Neural progenitor cell (in vitro differentiated cells): ENCODE data around the gene NOTCH3. TPM values are rescaled to one million over a fixed set of nuclear protein-coding genes. Genes with fewer than 3 reads are reported as not detected.

Source experiments
- DNase-seq: peaks from one replicate; pipeline ENCODE4 v3.0.0-alpha.2; 2016; ENCODE audit warnings: low spot score
- H2AFZ ChIP-seq: fragments of 200-600 bp; sonication (generic); replicated peaks from 2 replicates; pipeline ENCODE4 v1.6.1; 2016; ENCODE audit warnings: antibody characterized with exemption
- H3F3A ChIP-seq: fragments of 200-600 bp; sonication (generic); 2 replicates; pipeline ENCODE4 v1.6.1; 2016; ENCODE audit warnings: antibody characterized with exemption, low read depth
- H3K27ac ChIP-seq: fragments of 200-600 bp; sonication (generic); 2 replicates; pipeline ENCODE4 v1.5.1; 2016; ENCODE audit warnings: mild to moderate bottlenecking
- H3K27me3 ChIP-seq: fragments of 200-600 bp; sonication (generic); 2 replicates; pipeline ENCODE4 v1.6.1; 2016; ENCODE audit warnings: mild to moderate bottlenecking, moderate library complexity
- H3K36me3 ChIP-seq: fragments of 200-600 bp; sonication (generic); 2 replicates; pipeline ENCODE4 v1.5.1; 2016
- H3K4me1 ChIP-seq: fragments of 200-600 bp; sonication (generic); 2 replicates; pipeline ENCODE4 v1.6.1; 2016; ENCODE audit warnings: mixed run types
- H3K4me2 ChIP-seq: fragments of 200-600 bp; sonication (generic); 2 replicates; pipeline ENCODE4 v1.6.1; 2016
- H3K4me3 ChIP-seq: fragments of 200-600 bp; sonication (generic); 2 replicates; pipeline ENCODE4 v1.5.1; 2016
- H3K79me2 ChIP-seq: fragments of 200-600 bp; sonication (generic); 2 replicates; pipeline ENCODE4 v1.6.1; 2016; ENCODE audit warnings: low read depth
- H3K9ac ChIP-seq: fragments of 200-600 bp; sonication (generic); 2 replicates; pipeline ENCODE4 v1.6.1; 2016
- H3K9me3 ChIP-seq: fragments of 200-600 bp; sonication (generic); 2 replicates; pipeline ENCODE4 v1.5.1; 2016; ENCODE audit warnings: low read depth
- H4K20me1 ChIP-seq: fragments of 200-600 bp; sonication (generic); 2 replicates; pipeline ENCODE4 v1.6.1; 2016; ENCODE audit warnings: low read depth
- H3K27ac Mint-ChIP-seq: 3 replicates; pipeline ENCODE4 v1.8.0; 2021; ENCODE audit warnings: mixed read lengths
- H3K27me3 Mint-ChIP-seq: 2 replicates; pipeline ENCODE4 v1.8.0; 2022; ENCODE audit warnings: low read depth, mild to moderate bottlenecking, inconsistent platforms, moderate library complexity, mixed read lengths; ENCODE audit not compliant: insufficient read depth
- H3K36me3 Mint-ChIP-seq: 3 replicates; pipeline ENCODE4 v1.8.0; 2021; ENCODE audit warnings: mixed read lengths
- H3K4me1 Mint-ChIP-seq: 3 replicates; pipeline ENCODE4 v1.8.0; 2021; ENCODE audit warnings: mixed read lengths
- H3K4me3 Mint-ChIP-seq: 3 replicates; pipeline ENCODE4 v1.8.0; 2021; ENCODE audit warnings: mild to moderate bottlenecking, moderate library complexity, mixed read lengths
- H3K9me3 Mint-ChIP-seq: 3 replicates; pipeline ENCODE4 v1.8.0; 2020; ENCODE audit warnings: mixed read lengths
- CTCF ChIP-seq: fragments of 200-600 bp; sonication (generic); IDR thresholded peaks from 2 replicates; pipeline ENCODE4 v1.5.1; 2017; ENCODE audit warnings: antibody characterized with exemption, mild to moderate bottlenecking
- EZH2 ChIP-seq: fragments of 200-600 bp; sonication (generic); IDR thresholded peaks from 2 replicates; pipeline ENCODE4 v1.6.1; 2017; ENCODE audit warnings: antibody characterized with exemption, mild to moderate bottlenecking, moderate library complexity
- EZH2phosphoT487 ChIP-seq: fragments of 200-600 bp; sonication (generic); IDR thresholded peaks from 2 replicates; pipeline ENCODE4 v1.6.1; 2017; ENCODE audit warnings: antibody characterized with exemption
- total RNA-seq: library from RNA; depleted of rRNA; stranded (reverse); fragments of >200 nt; gene quantifications from 2 replicates; pipeline ENCODE4 v1.2.3, GENCODE V29; 2015; ENCODE audit warnings: low replicate concordance

Gene NOTCH3
- total RNA-seq, 1 donor from 2014 or later, result 17.1 TPM

GRCh38 chr19:15113245-15114152, 87.3 kb downstream of the NOTCH3 start:
- H3K79me2 ChIP-seq, result peaks cover 9% of the 10 kb centered on the region
- H3K4me2 ChIP-seq, result no peak overlapping the region
- no peaks in the 10 kb centered on the region for H3K4me1 ChIP-seq
- H3K27me3 Mint-ChIP-seq, result no peaks in the 10 kb centered on the region
- no peaks in the 10 kb centered on the region for H3K9me3 ChIP-seq
- no peak for TF ChIP-seq EZH2
- TF ChIP-seq EZH2phosphoT487, result no peak
- DNase-seq, result no peak
- H3K27ac Mint-ChIP-seq, result no peak overlapping the region
- H2AFZ ChIP-seq, result no peak overlapping the region
- H3K9me3 Mint-ChIP-seq, result no peaks in the 10 kb centered on the region
- no peak overlapping the region for H3K4me3 Mint-ChIP-seq
- H3K36me3 Mint-ChIP-seq, result peaks cover 19% of the 10 kb centered on the region
- no peak overlapping the region for H3K27ac ChIP-seq
- H3K4me3 ChIP-seq, result no peak overlapping the region
- H4K20me1 ChIP-seq, result no peaks in the 10 kb centered on the region
- H3K36me3 ChIP-seq, result peaks cover 3% of the 10 kb centered on the region
- H3K4me1 Mint-ChIP-seq, result peaks cover 1% of the 10 kb centered on the region
- H3K9ac ChIP-seq, result no peak overlapping the region
- H3K27me3 ChIP-seq, result no peaks in the 10 kb centered on the region
- H3F3A ChIP-seq, result peaks cover 30% of the 10 kb centered on the region

- Mint-ChIP-seq H3K27me3 (no peaks in the 10 kb centered on the region), H3K4me3 (no peak overlapping the region), H3K9me3 (no peaks in the 10 kb centered on the region), H3K27ac (no peak overlapping the region), H3K36me3 (peaks cover 10% of the 10 kb centered on the region), H3K4me1 (peaks cover 8% of the 10 kb centered on the region)
- Histone ChIP-seq H3F3A (peaks cover 30% of the 10 kb centered on the region), H3K79me2 (peaks cover 20% of the 10 kb centered on the region), H2AFZ (no peak overlapping the region), H3K36me3 (peaks cover 3% of the 10 kb centered on the region), H3K4me2 (no peak overlapping the region), H3K27ac (no peak overlapping the region), H3K9me3 (no peaks in the 10 kb centered on the region), H3K4me3 (no peak overlapping the region), H3K9ac (no peak overlapping the region), H3K4me1 (no peaks in the 10 kb centered on the region), H3K27me3 (no peaks in the 10 kb centered on the region), H4K20me1 (no peaks in the 10 kb centered on the region)
- no peak for TF ChIP-seq EZH2
- no peak for TF ChIP-seq CTCF
- no peak for TF ChIP-seq EZH2phosphoT487
- no peak for DNase-seq
Measured at GRCh38 chr19:15112385-15112784, 88.4 kb downstream of the NOTCH3 start.

GRCh38 chr19:15111758-15112157, 89.0 kb downstream of the NOTCH3 start:
- H3F3A ChIP-seq, result peaks cover 31% of the 10 kb centered on the region
- peaks cover 10% of the 10 kb centered on the region for H3K36me3 Mint-ChIP-seq
- no peaks in the 10 kb centered on the region for H3K27me3 ChIP-seq
- H3K4me2 ChIP-seq, result no peak overlapping the region
- H3K36me3 ChIP-seq, result peaks cover 3% of the 10 kb centered on the region
- no peak overlapping the region for H3K27ac Mint-ChIP-seq
- no peak overlapping the region for H3K4me3 ChIP-seq
- H3K27ac ChIP-seq, result no peak overlapping the region
- no peak overlapping the region for H3K9ac ChIP-seq
- no peaks in the 10 kb centered on the region for H3K4me1 ChIP-seq
- no peak for TF ChIP-seq EZH2phosphoT487
- no peak for TF ChIP-seq EZH2
- no peak for TF ChIP-seq CTCF
- no peaks in the 10 kb centered on the region for H4K20me1 ChIP-seq
- peaks cover 8% of the 10 kb centered on the region for H3K4me1 Mint-ChIP-seq
- H3K4me3 Mint-ChIP-seq, result no peak overlapping the region
- peaks cover 21% of the 10 kb centered on the region for H3K79me2 ChIP-seq
- H3K9me3 ChIP-seq, result no peaks in the 10 kb centered on the region
- H3K27me3 Mint-ChIP-seq, result peaks cover 2% of the 10 kb centered on the region
- H2AFZ ChIP-seq, result no peak overlapping the region
- no peaks in the 10 kb centered on the region for H3K9me3 Mint-ChIP-seq
- DNase-seq, result no peak

- Histone ChIP-seq H3F3A (peaks cover 31% of the 10 kb centered on the region), H3K79me2 (peaks cover 21% of the 10 kb centered on the region), H4K20me1 (no peaks in the 10 kb centered on the region), H3K9me3 (no peaks in the 10 kb centered on the region), H3K4me1 (no peaks in the 10 kb centered on the region), H3K4me2 (no peak overlapping the region), H3K27ac (no peak overlapping the region), H3K27me3 (no peaks in the 10 kb centered on the region), H3K9ac (no peak overlapping the region), H3K4me3 (no peak overlapping the region), H3K36me3 (peaks cover 3% of the 10 kb centered on the region), H2AFZ (no peak overlapping the region)
- no peak for DNase-seq
- no peak overlapping the region for H3K27ac Mint-ChIP-seq
- peaks cover 10% of the 10 kb centered on the region for H3K36me3 Mint-ChIP-seq
- TF ChIP-seq EZH2phosphoT487, result no peak
- no peak for TF ChIP-seq CTCF
- no peak for TF ChIP-seq EZH2
- H3K9me3 Mint-ChIP-seq, result peaks cover 4% of the 10 kb centered on the region
- H3K27me3 Mint-ChIP-seq, result peaks cover 3% of the 10 kb centered on the region
- H3K4me1 Mint-ChIP-seq, result peaks cover 12% of the 10 kb centered on the region
- H3K4me3 Mint-ChIP-seq, result no peak overlapping the region
Measured at GRCh38 chr19:15110418-15110815, 90.4 kb downstream of the NOTCH3 start.
